HepG2 (cell line): ENCODE results near the gene FBXW2. TPM values are rescaled to one million over a fixed set of nuclear protein-coding genes. Genes with fewer than 3 reads are reported as not detected.

ENCODE experiments used
- AKAP8 ChIP-seq: sonication (generic); formaldehyde crosslinking; IDR thresholded peaks from 2 replicates; pipeline ENCODE4 v1.5.1; 2020; ENCODE audit warnings: mild to moderate bottlenecking, missing genetic modification reagents
- ATM ChIP-seq: fragments of 450-650 bp; IDR thresholded peaks from 2 replicates; pipeline ENCODE4 v1.7.1; 2017; ENCODE audit warnings: mild to moderate bottlenecking, borderline replicate concordance
- ATRX ChIP-seq: sonication (generic); formaldehyde crosslinking; IDR thresholded peaks from 2 replicates; pipeline ENCODE4 v1.4.0; 2020; ENCODE audit warnings: missing genetic modification reagents, borderline replicate concordance
- BCL6 ChIP-seq: IDR thresholded peaks from 2 replicates; pipeline ENCODE4 v1.6.1; 2016; ENCODE audit warnings: missing genetic modification reagents, missing compliant biosample characterization
- DDIT3 ChIP-seq: sonication (generic); formaldehyde crosslinking; IDR thresholded peaks from 2 replicates; pipeline ENCODE4 v1.4.0; 2020; ENCODE audit warnings: mild to moderate bottlenecking, missing genetic modification reagents
- DMAP1 ChIP-seq: IDR thresholded peaks from 2 replicates; pipeline ENCODE4 v1.6.1; 2016
- ELK4 ChIP-seq: sonication (generic); formaldehyde crosslinking; IDR thresholded peaks from 2 replicates; pipeline ENCODE4 v1.9.0; 2021; ENCODE audit warnings: missing genetic modification reagents, borderline replicate concordance
- EP300 ChIP-seq, 3 experiments: sonication (generic) in 1 of 3; formaldehyde crosslinking in 1 of 3; IDR thresholded peaks; 2 replicates each; pipeline versions ENCODE4 v1.5.1 to v1.6.1; 2011 to 2020; ENCODE audit warnings: low read depth in 2 of 3, low read length in 2 of 3, borderline replicate concordance in 1 of 3, improper control_type of control experiment in 1 of 3, mild to moderate bottlenecking in 1 of 3, missing genetic modification reagents in 1 of 3, moderate library complexity in 1 of 3
- JUN ChIP-seq: sonication (generic); formaldehyde crosslinking; IDR thresholded peaks from 2 replicates; pipeline ENCODE4 v1.4.0; 2020; ENCODE audit warnings: mild to moderate bottlenecking, missing genetic modification reagents
- KDM4B ChIP-seq: sonication (generic); formaldehyde crosslinking; IDR thresholded peaks from 2 replicates; pipeline ENCODE4 v1.4.0; 2020; ENCODE audit warnings: missing genetic modification reagents
- NR2F2 ChIP-seq: IDR thresholded peaks from 2 replicates; pipeline ENCODE4 v1.6.1; 2012; ENCODE audit warnings: low read depth, inconsistent platforms, borderline replicate concordance
- RFXAP ChIP-seq: sonication (generic); formaldehyde crosslinking; IDR thresholded peaks from 2 replicates; pipeline ENCODE4 v1.4.0; 2020; ENCODE audit warnings: missing genetic modification reagents, borderline replicate concordance
- TARDBP ChIP-seq: sonication (generic); formaldehyde crosslinking; IDR thresholded peaks from 2 replicates; pipeline ENCODE4 v1.8.0; 2022; ENCODE audit warnings: mild to moderate bottlenecking, missing genetic modification reagents
- TGIF2 ChIP-seq: IDR thresholded peaks from 2 replicates; pipeline ENCODE4 v1.6.1; 2016; ENCODE audit warnings: control low read depth, missing compliant biosample characterization
- ZNF577 ChIP-seq: sonication (generic); formaldehyde crosslinking; IDR thresholded peaks from 2 replicates; pipeline ENCODE4 v1.4.0; 2020; ENCODE audit warnings: mild to moderate bottlenecking, low read depth, missing genetic modification reagents, borderline replicate concordance
- ZNF609 ChIP-seq: sonication (generic); formaldehyde crosslinking; IDR thresholded peaks from 2 replicates; pipeline ENCODE4 v1.4.0; 2020; ENCODE audit warnings: mild to moderate bottlenecking, missing genetic modification reagents, borderline replicate concordance
- polyA plus RNA-seq, 8 experiments: library from polyadenylated mRNA; depleted of rRNA in 3 of 8; stranded (reverse) in 7 of 8; unstranded in 1 of 8; fragments of >200 nt; fragmentation: Illumina TruSeq in 4 of 8; extraction: Trizol in 4 of 8; gene quantifications; 2 replicates each; pipeline versions ENCODE4 v1.2.1 to v1.2.3, GENCODE V29; 2011 to 2016; ENCODE audit warnings: low read depth in 4 of 8, missing spikeins in 1 of 8, mixed read lengths in 1 of 8; ENCODE audit not compliant: insufficient read depth in 1 of 8
- total RNA-seq, 5 experiments: library from RNA; depleted of rRNA; stranded (reverse); fragments of >200 nt; fragmentation: Illumina TruSeq; extraction: Trizol; gene quantifications; 2 replicates each; pipeline ENCODE4 v1.2.3, GENCODE V29; 2016; ENCODE audit warnings: low read depth in 1 of 5
- TF ChIP-seq, protein P1 (sequence below): sonication (generic); formaldehyde crosslinking; IDR thresholded peaks from 2 replicates; pipeline ENCODE4 v1.5.0; 2020; ENCODE audit warnings: missing genetic modification reagents
- TF ChIP-seq, protein P2 (sequence below): sonication (generic); formaldehyde crosslinking; IDR thresholded peaks from 2 replicates; pipeline ENCODE4 v1.8.0; 2022; ENCODE audit warnings: mild to moderate bottlenecking, missing genetic modification reagents
- TF ChIP-seq, protein P3 (sequence below): sonication (generic); formaldehyde crosslinking; IDR thresholded peaks from 2 replicates; pipeline ENCODE4 v1.8.0; 2022; ENCODE audit warnings: missing genetic modification reagents, mild to moderate bottlenecking, moderate library complexity, borderline replicate concordance

FBXW2 gene
- total and polyA plus RNA-seq, 2 of the 13 experiments (the other 11 are each of a cell fraction or from before 2014, with no cell fraction given) = 35.4 to 43.1 TPM

DNA sequence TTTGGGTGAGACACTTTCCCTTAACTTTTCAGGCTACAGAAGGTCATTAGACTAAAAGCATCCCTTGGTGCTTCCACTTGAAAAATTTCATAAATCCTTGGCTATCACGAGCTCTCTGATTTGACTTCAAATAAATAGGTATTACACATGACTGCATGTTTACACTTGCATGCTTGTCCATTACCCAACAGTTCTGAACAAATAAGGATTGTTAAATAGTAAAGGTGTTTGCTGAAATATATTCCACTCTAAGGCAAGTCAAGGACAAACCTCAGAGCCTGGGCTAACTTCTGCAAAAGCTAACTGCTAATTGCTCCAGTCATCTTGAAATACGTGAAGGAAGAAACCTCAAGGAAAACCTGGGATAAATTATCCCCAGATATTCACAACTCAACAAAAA lies 14.5 kb downstream of the FBXW2 start (continued):
- TF ChIP-seq ZNF609 = peak; percentile 74; the same call in 1 of the 2 replicates
- no peak for TF ChIP-seq AKAP8 (CRISPR knock-in tag)
- TF ChIP-seq BCL6 (CRISPR knock-in tag) = peak; percentile 86
- TF ChIP-seq KDM4B (CRISPR knock-in tag) = no peak
- 0 out of 2 replicates have a peak, but pooled peaks have one; percentile 55 for TF ChIP-seq NR2F2
- TF ChIP-seq DMAP1 (CRISPR knock-in tag) = no peak
- TF ChIP-seq, protein P1, sequence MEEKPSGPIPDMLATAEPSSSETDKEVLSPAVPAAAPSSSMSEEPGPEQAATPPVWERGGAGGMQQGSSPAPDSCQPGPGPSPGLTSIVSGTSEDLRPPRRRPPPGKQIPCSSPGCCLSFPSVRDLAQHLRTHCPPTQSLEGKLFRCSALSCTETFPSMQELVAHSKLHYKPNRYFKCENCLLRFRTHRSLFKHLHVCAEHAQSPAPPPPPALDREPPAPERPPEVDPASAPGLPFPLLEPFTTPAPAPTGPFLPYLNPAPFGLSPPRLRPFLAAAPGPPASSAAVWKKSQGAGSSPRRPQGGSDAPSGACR = no peak
- TF ChIP-seq ELK4 (CRISPR knock-in tag) = no peak
- TF ChIP-seq RFXAP (CRISPR knock-in tag) = no peak
- TF ChIP-seq, protein P2, sequence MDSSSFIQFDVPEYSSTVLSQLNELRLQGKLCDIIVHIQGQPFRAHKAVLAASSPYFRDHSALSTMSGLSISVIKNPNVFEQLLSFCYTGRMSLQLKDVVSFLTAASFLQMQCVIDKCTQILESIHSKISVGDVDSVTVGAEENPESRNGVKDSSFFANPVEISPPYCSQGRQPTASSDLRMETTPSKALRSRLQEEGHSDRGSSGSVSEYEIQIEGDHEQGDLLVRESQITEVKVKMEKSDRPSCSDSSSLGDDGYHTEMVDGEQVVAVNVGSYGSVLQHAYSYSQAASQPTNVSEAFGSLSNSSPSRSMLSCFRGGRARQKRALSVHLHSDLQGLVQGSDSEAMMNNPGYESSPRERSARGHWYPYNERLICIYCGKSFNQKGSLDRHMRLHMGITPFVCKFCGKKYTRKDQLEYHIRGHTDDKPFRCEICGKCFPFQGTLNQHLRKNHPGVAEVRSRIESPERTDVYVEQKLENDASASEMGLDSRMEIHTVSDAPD (CRISPR knock-in tag) = no peak
- peak; percentile 96 to 97 for TF ChIP-seq EP300 (IDR thresholded peaks at IDR 0.05; ENCODE audit: low read depth in 2 of 2, low read length in 2 of 2)
- peak; percentile 81; the same call in 1 of the 2 replicates for TF ChIP-seq EP300 (CRISPR knock-in tag; IDR thresholded peaks at IDR 0.05; ENCODE audit: borderline replicate concordance)
- peak; percentile 48; the same call in 1 of the 2 replicates for TF ChIP-seq JUN (CRISPR knock-in tag)
- TF ChIP-seq DDIT3 (CRISPR knock-in tag) = no peak
- no peak for TF ChIP-seq TGIF2 (CRISPR knock-in tag)
- no peak for TF ChIP-seq ATM
- peak; percentile 64 for TF ChIP-seq TARDBP
- TF ChIP-seq ZNF577 (CRISPR knock-in tag) = no peak
- TF ChIP-seq, protein P3, sequence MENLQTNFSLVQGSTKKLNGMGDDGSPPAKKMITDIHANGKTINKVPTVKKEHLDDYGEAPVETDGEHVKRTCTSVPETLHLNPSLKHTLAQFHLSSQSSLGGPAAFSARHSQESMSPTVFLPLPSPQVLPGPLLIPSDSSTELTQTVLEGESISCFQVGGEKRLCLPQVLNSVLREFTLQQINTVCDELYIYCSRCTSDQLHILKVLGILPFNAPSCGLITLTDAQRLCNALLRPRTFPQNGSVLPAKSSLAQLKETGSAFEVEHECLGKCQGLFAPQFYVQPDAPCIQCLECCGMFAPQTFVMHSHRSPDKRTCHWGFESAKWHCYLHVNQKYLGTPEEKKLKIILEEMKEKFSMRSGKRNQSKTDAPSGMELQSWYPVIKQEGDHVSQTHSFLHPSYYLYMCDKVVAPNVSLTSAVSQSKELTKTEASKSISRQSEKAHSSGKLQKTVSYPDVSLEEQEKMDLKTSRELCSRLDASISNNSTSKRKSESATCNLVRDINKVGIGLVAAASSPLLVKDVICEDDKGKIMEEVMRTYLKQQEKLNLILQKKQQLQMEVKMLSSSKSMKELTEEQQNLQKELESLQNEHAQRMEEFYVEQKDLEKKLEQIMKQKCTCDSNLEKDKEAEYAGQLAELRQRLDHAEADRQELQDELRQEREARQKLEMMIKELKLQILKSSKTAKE (CRISPR knock-in tag) = 0 out of 2 replicates have a peak, but pooled peaks have one; percentile 15
- no peak for TF ChIP-seq ATRX
